ENCODE data around the gene STK11. TPM values are rescaled to one million over a fixed set of nuclear protein-coding genes. Genes with fewer than 3 reads are reported as not detected.

The STK11 gene
- polyA plus RNA-seq, 1 donor from 2014 or later, result 51.6 TPM

GRCh38 chr19:1257475-1258162 lies 52.0 kb downstream of the STK11 start:
- Histone ChIP-seq H3K27ac (ENCODE audit: low read length) (no peak overlapping the region), H3F3A (ENCODE audit: insufficient read depth, low read length, poor library complexity, severe bottlenecking) (no peaks in the 10 kb centered on the region), H3K4me2 (ENCODE audit: low read length) (no peak overlapping the region), H3K9me3 (ENCODE audit: low read length) (no peaks in the 10 kb centered on the region), H3K36me3 (ENCODE audit: insufficient read depth, low read length) (no peaks in the 10 kb centered on the region), H3K79me2 (replicated peaks; ENCODE audit: insufficient read depth, low read length) (peaks cover 61% of the 10 kb centered on the region), H3K9ac (ENCODE audit: low read length) (peak overlapping the region; percentile 31), H4K20me1 (ENCODE audit: insufficient read depth) (peaks cover 4% of the 10 kb centered on the region), H3K9me2 (ENCODE audit: insufficient read depth, low read length) (no peaks in the 10 kb centered on the region), H3K4me3 (ENCODE audit: low read length) (no peak overlapping the region), H2AFZ (ENCODE audit: low read depth, low read length) (no peak overlapping the region), H3K27me3 (ENCODE audit: insufficient read depth, low read depth, low read length) (no peaks in the 10 kb centered on the region)
- TF ChIP-seq RAD21 (conservative IDR thresholded peaks at IDR 0.05), result no peak
- TF ChIP-seq POLR2AphosphoS5 (IDR thresholded peaks at IDR 0.05), result no peak
- TF ChIP-seq EZH2 (IDR thresholded peaks at IDR 0.05; ENCODE audit: borderline replicate concordance, insufficient read depth, low read length, poor library complexity, severe bottlenecking), result no peak
- TF ChIP-seq TAF1 (IDR thresholded peaks at IDR 0.05; ENCODE audit: low read depth), result no peak
- TF ChIP-seq SMC3 (conservative IDR thresholded peaks at IDR 0.05; ENCODE audit: poor library complexity), result no peak
- TF ChIP-seq EP300 (conservative IDR thresholded peaks at IDR 0.05; ENCODE audit: poor library complexity, severe bottlenecking), result no peak
- TF ChIP-seq, protein P1, sequence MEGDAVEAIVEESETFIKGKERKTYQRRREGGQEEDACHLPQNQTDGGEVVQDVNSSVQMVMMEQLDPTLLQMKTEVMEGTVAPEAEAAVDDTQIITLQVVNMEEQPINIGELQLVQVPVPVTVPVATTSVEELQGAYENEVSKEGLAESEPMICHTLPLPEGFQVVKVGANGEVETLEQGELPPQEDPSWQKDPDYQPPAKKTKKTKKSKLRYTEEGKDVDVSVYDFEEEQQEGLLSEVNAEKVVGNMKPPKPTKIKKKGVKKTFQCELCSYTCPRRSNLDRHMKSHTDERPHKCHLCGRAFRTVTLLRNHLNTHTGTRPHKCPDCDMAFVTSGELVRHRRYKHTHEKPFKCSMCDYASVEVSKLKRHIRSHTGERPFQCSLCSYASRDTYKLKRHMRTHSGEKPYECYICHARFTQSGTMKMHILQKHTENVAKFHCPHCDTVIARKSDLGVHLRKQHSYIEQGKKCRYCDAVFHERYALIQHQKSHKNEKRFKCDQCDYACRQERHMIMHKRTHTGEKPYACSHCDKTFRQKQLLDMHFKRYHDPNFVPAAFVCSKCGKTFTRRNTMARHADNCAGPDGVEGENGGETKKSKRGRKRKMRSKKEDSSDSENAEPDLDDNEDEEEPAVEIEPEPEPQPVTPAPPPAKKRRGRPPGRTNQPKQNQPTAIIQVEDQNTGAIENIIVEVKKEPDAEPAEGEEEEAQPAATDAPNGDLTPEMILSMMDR (IDR thresholded peaks at IDR 0.05; ENCODE audit: poor library complexity, severe bottlenecking), result no peak
- no peak for TF ChIP-seq REST (IDR thresholded peaks at IDR 0.05; ENCODE audit: borderline replicate concordance)
- TF ChIP-seq MXI1 (conservative IDR thresholded peaks at IDR 0.05; ENCODE audit: poor library complexity, severe bottlenecking), result no peak

- no peaks in the 10 kb centered on the region for H3K9me2 ChIP-seq (ENCODE audit: insufficient read depth, low read length)
- H4K20me1 ChIP-seq (ENCODE audit: insufficient read depth), result peaks cover 4% of the 10 kb centered on the region
- no peak overlapping the region for H3K4me2 ChIP-seq (ENCODE audit: low read length)
- H3K36me3 ChIP-seq (ENCODE audit: insufficient read depth, low read length), result no peaks in the 10 kb centered on the region
- no peak overlapping the region for H2AFZ ChIP-seq (ENCODE audit: low read depth, low read length)
- peaks cover 58% of the 10 kb centered on the region for H3K79me2 ChIP-seq (replicated peaks; ENCODE audit: insufficient read depth, low read length)
- TF ChIP-seq EZH2 (IDR thresholded peaks at IDR 0.05; ENCODE audit: borderline replicate concordance, insufficient read depth, low read length, poor library complexity, severe bottlenecking), result no peak
- TF ChIP-seq POLR2AphosphoS5 (IDR thresholded peaks at IDR 0.05), result peak; percentile 19
- no peaks in the 10 kb centered on the region for H3K27me3 ChIP-seq (ENCODE audit: insufficient read depth, low read depth, low read length)
- no peaks in the 10 kb centered on the region for H3F3A ChIP-seq (ENCODE audit: insufficient read depth, low read length, poor library complexity, severe bottlenecking)
- no peaks in the 10 kb centered on the region for H3K9me3 ChIP-seq (ENCODE audit: low read length)
- no peak overlapping the region for H3K27ac ChIP-seq (ENCODE audit: low read length)
- peak overlapping the region; percentile 31 for H3K9ac ChIP-seq (ENCODE audit: low read length)
- no peak overlapping the region for H3K4me3 ChIP-seq (ENCODE audit: low read length)
These were observed 52.5 kb downstream of the STK11 start for GRCh38 chr19:1258163-1258492.

Measured in neural cell (in vitro differentiated cells).